Activated T-cell treated with anti-CD3 and anti-CD28 coated beads for 24 hours (primary cell): Measurements from ENCODE around the gene IL17REL.

Experiments used
- DNase-seq: peaks from one replicate; pipeline ENCODE4 v3.0.0-alpha.2; 2020; ENCODE audit warnings: low read depth

IL17REL gene

DNA sequence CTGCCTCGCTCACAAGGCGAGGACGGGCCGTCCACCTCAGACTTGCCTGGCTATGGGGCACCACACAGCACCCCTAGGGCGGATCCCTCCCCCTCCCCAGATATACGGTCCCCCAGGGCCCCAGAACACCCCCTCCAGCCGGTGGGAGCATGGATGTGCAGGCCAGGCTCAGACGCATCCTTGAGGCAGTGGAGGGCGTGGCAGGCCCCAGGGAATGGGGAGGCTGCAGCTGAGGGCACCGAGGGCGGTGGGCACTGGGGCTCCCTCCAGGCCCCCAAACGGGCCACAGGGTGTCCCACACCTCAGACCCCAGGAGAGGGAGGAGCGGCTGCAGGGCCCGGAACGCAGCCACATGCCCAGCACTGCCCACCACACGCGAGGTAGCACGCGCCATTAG lies 33.5 kb upstream of the IL17REL start:
- DNase-seq: no peak

DNA sequence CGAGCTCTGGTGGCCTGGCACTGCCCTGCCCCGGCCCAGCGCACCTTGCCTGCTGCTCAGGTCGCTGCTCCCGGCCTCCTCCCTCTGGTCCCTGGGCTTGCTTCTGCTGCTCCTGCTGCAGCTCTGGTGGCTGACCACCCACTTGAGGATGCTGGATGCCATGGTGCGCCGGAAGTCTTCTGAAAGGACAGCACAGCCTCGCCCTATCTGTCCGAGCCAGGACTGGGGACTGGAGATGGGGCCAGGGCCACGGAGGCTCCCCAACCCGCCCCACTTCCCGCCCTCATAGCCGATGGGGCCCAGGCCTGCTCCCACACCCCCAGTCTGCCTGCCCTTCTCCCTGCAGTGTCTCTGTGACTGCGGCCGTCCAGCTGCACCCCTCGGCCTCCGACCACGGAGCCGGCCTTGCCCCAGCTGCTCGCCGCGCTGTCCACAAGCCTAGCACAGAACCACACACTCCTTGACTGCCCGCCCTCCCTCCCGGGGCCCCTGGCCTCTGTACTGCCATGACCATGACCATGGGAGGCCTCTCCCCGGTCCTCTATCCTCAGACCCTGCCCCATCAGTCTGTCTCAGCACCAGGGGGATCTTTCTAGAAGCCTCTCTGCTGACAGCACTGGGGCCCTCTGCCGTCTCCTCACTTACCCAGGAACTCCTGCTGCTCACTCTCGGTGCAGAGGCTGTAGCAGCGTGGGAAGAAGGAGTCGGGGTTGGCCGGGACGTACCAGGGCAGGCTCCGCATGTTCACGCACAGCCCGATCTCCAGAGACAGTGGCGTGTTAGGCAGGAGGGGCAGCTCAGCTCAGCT lies 32.9 kb upstream of the IL17REL start:
- no peak for DNase-seq

DNA sequence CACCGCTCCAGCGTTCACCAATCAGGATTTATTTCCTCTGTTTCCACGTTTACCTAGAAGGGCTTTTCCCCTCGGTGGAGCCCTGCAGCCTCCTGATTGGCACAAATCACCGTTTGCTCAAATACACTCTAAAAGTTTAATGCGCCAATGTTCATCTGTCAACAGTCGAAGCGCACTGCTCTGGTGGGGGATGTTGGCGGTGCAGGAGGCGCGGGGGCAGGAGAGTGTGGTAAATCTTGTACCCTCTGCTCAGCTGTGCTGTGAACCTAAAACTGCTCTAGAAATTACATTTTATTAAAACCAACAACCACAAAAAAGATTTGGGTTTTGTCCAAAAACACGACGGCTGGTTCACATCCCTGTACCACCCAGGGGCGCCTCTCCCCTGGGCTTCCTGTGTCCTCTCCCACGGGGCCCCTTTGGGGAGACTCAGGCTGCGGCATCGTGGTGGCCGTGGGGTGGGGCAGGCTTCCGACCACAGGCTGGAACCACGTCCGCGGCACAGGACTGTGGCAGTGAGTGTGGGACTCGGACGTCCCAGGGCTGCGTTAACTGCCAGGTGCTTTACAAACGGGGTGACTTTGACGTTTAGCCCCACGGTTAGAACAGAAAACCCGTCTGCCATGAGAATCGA lies 32.0 kb upstream of the IL17REL start:
- DNase-seq: no peak

DNA sequence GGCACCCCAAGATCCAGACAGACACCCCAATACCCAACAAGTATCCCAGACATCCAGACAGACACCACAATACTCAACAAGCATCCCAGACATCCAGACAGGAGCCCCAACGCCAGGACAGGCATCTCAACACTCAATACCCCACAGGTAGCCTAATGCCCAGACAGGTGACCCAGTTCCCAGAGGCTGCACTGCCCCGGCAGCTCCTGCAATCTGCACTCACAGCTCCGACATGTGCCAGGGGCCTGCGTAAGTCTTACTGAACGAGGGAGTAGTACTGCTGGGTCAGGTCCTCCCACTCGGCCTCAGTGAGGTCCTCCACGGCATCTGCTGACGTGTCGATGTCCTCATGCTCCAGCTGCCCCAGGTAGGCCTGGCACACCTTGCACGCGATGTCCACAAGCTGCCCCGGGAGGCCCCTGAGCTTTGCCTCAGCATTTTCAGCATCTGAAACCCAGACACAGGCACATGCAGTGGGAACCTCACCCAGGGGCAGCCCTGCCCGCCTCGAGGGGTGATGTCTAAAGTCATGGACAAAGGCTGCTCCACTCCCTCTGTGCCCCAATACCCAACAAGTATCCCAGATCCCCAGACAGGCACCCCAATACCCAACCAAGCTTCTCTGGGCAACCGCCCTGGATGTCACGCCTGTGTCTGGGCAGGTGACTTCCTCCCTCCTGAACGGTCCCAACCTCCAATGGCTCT lies 28.9 kb upstream of the IL17REL start:
- no peak for DNase-seq

DNA sequence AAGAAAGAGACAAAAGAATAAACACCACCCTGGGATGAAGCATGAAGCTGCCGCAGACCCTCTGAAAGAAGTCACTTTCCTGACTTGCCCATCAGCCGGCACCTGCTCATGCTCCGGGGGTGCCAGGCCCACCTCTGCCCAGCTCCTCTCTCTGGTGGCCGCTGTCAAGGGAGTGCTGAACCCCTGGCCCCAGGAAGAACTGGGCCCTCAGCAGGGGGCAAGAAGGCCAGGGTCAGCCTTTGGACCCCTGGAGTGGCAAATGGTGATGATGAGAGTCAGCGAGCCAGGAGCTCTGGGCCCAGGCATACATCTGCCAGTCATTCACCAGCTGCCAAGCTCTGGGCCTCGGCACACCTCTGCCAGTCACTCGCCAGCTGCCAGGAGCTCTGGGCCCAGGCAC lies 28.2 kb upstream of the IL17REL start:
- DNase-seq: no peak

DNA sequence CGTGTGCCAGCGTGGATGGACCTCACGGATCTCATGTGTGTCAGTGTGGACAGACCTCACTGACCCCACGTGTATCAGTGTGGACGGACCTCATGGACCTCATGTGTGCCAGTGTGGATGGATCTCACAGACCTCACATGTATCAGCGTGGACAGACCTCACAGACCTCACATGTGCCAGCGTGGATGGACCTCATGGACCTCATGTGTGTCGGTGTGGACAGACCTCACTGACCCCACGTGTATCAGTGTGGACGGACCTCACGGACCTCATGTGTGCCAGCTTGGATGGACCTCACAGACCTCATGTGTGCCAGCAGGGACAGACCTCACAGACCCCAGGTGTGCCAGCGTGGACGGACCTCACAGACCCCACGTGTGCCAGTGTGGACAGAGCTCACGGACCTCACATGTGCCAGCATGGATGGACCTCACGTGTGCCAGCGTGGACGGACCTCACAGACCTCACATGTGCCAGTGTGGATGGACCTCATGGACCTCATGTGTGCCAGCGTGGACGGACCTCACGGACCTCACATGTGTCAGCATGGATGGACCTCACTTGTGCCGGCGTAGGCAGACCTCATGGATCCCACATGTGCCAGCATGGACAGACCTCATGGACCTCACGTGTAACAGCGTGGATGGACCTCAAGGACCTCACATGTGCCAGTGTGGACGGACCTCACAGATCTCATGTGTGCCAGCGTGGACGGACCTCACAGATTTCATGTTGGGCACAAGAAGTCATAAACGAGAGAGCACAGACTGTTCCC lies 27.3 kb upstream of the IL17REL start:
- no peak for DNase-seq

DNA sequence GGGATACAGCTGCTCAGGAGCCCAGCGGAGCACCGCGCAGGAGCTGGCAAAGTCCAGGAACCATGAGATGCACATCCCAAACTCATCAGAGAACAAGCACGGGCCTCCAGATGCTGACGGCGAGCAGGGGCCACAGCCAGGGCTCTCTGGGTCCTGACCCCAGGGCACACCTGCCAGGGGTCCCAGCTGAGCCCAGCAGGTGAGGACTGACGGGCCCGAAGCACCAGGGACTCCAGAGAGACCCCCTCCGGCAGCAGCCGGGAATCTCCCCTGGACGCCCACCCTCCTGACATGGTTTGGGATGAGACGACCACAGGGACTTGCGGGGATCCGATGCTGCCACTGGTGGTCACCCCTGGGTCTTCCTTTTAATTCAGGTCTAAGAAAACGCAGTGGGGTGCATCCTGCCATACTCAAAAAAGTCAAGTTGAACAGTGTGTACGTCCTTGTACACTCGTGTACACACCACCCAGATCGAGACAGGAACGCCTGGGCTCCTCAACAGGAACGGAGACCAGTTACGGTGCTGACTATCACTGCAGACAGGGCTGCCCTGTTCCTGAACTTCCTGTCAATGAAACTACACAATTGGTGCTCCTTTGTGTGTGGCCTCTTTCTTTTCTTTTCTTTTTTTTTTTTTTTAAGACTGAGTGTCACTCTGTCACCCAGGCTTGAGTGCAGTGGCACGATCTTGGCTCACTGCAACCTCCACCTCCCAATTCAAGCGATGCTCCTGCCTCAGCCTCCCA lies 23.6 kb upstream of the IL17REL start:
- no peak for DNase-seq

DNA sequence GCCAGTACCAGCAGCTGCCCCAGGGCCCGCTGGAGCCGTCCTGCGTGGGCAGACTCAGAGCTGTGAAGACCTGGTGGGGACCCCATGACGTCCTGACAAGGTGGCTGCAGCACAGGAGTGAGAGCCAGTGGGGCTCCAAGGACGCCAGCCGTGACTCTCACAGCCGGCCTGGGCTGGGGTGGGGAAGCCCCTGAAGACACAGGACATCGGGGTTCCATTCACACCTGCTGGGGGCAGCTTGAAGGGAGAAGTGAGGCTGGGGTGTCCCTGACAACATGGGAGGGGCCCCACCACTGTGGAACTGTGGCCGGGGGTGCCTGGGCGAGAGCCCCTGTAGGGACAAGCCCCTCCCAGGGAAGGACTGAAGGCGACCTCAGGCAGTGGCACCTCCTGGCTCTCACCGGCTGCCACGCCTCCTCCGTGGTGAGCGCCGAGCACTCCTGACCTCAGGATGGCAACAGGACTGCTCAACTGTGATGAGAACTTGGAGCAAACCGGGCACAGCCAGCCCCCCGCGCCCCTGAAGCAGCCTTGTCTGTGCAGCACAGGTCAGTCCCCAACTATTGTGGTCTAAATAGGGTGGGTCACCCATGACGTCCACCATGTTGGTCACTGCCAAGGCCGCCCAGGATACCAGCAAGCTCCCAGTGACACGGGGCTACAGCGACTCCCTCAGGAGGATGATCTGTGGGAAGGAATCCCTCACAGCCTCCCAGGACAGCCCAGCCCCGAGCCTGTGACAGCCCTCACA lies 22.7 kb upstream of the IL17REL start:
- no peak for DNase-seq

DNA sequence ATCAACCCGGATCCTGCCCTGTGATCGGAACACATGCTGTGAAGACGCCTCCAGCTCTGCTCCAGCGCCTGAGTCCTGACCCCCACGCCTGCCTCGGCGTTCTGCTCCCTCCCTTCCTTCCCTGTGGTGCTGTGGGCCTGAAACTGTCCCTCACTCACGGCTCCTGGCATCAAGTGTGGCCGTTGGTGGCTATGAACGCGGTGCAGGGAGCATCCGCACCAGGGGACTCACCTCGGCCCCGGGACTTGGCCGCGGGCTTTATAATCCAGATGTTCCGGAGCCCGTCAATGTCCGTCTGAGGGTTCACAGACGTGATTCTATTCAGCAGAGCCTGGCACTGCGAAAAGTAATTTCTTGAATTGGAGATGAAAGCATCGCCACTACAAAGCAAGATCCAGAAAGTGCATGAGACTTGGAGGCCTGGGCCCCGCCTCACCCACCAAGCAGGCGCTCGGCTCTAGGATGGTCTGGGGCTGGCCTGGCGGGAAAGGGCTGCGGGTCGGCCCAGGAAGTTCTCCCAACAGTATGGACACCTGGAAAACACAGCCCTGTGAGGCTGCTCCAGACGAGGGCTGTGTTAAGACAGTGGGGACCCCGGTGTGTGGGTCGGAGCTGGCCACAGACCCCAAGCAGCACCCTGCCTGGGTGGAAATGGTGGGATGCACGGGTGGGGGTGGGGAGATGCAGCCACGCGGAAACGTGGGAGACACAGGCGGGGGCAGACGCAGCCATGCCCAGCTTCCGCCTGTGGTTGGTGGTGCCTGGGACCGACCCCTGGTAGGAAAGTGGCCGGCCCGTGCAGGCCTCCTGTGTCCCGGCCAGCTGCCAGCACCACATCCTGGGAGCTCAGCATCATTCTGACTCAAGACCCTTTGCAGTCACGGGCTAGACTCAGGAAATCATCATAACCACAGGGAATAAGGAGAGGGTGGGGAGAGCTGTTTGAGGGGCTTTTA lies 21.8 kb upstream of the IL17REL start:
- DNase-seq: no peak

DNA sequence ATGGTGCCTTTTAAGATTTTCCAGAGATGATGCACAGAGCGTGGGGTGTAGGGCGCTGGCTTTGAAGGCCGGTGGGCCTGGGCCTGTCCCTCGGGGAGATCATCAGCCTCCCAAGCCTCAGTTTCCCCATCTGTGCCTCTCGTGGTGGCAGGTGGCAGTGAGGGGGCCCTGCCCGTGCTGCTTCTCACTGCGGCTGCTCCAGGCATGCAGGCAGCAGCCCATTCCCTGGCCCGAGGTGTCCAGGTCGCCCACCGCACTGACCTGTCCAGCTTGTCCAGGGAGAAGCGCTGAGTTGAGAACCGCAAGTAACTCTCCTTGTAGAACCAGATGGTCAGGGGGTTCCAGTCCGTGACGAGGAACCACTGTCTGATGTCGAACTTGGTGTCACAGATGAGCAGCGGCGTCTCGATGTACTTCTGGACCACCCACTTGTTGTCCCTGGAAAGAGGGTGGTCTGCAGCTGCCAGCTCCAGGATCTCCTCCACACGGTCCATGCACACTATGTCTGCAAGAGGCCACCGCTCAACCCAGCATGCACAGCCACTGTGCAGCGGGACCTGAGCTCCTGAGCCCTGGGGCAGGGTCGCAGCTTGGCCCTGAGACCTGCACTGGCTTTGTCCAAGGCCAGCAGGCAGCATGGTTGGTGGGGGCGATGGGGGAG lies 20.5 kb upstream of the IL17REL start:
- DNase-seq: no peak

DNA sequence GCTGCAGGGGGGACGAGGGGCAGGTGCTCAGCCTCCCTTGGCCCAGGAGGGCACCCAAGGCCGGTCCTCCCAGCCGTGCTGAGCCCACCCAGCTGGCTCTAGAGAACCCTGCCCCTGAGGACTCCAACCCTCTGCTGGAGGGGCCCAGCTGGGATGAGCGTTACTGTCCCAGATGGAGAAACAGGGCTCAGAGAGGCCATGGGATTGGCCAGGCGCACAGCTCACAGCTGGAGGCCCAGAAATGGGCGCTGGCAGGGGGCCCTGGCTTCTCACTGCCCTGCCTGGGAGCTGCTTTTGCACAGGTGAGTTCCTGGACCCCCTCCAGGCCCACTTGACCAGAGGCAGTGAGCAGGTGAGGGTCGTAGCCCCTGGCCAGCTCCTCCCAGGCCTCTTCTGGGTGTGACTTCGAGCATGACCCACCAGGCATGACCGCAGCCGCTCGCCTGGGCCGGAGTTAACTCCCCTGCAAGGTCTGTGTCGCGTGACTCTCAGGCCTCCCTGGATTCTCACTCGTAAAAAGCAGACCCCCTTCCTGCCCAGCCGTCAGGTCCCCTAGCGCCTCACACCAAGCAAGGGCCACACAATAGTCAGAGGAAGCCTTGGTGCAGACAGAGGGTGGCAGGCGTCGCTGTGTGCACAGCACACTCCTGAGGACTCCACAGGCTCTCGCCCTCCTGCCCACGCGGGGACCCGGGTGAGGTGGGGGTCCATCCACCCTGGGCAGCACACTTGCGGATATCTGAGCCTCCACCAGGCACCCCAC lies 19.7 kb upstream of the IL17REL start:
- DNase-seq: no peak

DNA sequence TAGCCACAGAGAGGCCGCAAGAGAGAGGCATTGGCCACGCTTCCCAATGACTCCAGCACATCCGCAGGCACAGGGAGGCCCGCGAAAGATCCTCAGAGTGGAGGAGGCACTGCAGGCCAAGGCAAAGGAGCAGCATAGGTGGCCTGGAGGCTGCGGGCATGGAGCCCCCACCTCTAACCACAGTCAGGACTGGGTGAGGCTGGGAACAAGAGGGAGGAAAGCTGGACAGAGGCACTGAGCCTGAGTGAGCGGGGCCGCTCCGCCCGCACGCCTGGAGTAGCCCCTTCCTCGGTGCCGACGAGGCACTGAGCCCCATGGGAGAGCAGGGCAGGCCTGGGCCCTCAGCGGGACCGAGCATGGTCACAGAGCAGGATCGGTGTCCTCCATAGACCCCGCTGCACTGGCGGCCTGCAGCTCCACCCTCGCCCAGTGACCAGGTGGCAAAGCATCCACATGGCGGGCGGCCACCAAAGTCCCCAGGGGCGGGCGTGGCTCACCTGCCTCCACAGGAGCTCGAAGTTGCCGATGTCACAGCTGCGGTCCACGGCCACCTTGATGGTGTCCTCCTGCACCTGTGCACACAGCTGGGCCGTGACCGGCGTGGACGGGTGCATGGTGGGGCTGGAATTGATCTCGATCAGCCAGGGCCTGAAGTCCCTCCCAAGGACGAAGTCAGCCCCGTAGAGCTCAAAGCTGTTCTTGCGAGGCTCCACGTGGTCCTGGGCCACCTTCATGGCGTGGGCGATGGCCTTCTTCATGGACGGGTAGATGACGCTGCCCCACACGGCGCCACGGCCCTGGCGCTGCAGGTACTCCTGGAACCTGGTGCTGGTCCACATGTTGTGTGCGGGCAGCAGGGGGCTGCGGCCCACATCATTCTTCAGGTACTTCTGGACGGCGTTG lies 18.9 kb upstream of the IL17REL start:
- no peak for DNase-seq

DNA sequence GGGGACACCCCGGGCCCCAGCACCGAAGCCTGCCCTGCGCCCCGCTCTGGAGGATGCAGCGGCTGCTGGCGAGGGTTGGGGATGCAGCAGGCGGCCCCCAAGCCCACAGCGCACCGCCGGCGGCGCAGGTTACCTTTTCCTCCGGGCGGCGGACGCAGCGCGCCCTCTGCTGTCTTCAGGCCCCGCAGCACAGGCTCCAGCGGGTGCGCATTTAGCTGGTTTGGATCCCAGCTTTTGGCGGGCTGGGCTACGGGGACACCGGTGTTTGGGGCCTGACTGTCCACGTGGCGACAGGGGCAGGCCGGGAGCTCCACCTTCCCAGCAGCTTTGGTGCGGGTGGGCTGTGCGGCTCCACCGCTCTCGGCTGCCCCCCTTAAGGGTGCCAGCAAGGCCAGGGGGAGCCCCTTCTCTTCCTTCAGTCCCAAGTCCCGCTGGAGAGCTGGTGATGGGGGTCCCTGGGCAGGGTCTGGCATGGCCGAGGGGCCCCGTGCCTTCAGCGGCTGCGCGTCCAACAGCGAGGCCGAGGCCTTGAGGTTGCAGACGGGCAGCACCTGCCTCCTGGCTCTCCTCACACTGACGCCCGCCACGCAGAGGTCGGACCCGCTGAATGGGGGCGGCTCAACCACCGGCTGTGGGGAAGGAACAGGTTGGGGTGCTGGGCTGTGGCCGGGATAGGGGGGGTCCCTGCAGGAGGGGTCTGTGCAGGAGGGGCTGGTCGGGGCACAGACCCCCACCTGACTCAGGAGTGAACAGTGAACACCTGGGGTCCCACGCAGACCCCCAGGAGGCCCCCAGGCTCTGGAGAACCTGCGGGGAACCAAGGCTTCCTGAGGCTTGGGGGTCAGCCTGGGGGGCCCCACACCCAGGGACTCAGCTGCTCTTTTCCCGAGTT lies 18.0 kb upstream of the IL17REL start:
- DNase-seq: peak; percentile 81

DNA sequence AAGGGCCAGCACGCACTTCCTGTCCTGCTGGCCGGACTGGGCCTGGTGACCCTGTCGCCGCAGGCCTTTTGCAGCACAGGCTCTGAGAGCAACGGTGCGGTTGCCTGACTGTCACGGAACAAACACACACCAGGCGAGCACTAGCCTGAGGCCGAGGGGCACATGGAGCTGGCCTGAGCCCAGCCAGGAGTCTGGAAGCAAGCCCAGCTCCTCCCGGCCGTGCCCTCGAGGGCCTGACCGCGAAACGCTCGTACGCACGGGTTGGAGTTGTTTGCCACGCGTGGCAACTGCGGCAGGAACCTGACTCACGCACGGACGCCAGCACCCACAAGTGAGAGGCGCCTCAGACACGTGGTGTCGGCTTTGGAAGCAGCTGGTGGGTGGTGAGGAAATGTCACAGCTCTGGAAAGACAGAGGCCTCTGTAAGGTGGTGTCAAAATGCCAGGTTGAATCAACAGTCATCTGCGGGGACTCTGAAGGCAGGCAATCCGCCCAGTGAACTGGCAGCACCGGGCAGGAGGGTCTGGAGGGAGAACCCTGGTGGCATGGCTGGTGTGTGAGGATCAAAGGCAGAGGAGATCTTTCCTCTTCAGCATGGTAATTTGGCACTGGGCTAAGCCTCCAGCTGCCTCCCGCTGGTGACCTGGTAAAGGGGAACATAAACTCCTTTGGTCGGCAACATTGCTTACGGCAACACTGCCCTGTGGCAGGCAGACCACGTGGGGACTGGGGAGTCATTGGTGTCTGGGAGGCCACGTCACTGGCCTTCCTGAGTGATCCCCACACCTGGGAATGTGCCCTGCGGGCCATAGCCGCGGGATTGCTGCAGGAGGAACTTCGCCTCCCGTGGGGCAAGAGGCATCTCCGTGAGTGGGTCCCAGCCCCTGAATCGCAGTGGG lies 15.3 kb upstream of the IL17REL start:
- DNase-seq: peak; percentile 41

DNA sequence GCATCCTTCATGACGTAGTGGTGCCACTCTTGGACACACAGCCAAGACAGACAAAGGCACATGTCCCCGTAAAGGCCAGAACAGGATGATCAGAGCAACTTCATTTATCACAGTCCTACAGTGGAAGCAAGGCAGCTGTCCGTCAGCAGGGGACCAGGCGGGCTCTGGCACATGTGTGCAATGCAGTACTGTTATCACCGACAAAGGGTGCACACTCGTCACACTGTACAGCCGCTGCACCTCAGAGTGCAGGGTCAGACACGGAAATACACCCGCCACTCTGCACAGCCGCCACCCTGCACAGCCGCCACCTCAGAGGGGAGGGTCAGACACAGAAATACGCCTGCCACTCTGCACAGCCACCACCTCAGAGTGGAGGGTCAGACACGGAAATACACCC lies 13.4 kb upstream of the IL17REL start:
- no peak for DNase-seq
